ENCODE data around the gene CLMP.

CLMP gene

DNA sequence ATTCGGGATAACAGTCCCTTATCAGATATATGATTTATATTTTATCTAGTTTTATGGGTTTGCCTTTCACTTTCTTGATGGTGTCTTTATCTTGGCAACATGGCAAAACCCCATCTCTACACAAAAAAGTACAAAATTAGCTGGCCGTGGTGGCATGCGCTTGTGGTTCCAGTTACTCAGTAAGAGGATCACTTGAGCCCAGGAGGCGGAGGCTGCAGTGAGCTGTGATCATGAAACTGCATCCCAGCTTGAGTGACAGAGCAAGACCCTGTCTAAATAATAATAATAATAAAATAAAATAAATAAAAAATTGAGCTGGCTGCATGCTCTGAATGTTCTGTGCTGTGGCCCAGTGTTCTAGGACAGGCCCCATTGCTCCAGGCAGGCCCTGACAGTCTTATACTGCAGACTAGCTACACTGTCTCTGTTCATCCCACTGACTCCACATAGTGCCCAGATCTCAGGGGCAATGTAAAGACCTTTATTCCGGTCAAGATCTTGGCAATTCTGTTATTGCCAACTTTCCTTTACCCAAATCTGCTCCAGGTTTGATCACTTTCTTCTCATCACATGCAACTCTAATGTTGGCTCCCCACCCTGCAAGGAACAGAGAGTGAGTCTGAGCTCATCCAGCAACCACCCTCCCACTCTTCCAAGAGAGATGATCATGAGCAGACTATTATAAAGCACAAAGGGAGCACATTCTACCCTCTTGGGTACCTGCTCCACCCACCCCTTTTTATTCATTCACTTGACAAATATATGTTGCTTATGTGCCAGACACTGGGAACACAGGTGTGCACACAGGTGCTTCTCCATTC lies 141.9 kb downstream of the CLMP start:
- DNase-seq: peak; percentile 11

DNA sequence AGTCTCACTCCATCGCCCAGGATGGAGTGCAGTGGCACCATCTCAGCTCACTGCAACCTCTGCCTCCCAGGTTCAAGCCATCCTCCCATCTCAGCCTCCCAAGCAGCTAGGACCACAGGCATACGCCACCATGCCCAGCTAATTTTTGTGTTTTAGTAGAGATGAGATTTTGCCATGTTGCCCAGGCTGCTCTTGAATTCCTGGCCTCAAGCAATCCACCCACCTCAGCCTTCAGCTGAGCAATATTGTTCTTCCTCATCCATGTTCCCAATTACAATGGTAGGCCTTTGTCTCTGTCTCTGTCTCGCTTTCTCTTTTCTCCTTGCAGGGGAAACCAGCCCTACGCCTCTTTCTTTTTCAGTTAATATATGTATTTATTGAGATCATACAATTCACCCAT lies 143.4 kb downstream of the CLMP start:
- no peak for DNase-seq

DNA sequence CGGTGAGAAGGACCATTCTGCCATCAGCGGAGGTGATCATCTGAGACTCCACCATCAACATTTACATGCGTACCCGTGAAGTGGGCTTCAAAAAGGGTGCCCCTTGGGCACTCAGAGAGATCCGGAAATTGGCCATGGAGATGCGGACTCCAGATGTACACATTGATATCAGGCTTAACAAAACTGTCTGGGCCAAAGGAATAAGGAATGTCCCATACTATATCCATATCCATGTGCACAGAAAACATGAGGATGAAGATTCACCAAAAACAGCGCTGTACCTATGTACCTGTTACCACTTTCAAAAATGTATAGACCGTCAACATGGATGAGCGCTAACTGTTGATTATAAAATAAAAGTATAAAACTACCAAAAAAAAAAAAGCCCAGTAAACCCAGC lies 143.9 kb downstream of the CLMP start:
- DNase-seq: no peak

DNA sequence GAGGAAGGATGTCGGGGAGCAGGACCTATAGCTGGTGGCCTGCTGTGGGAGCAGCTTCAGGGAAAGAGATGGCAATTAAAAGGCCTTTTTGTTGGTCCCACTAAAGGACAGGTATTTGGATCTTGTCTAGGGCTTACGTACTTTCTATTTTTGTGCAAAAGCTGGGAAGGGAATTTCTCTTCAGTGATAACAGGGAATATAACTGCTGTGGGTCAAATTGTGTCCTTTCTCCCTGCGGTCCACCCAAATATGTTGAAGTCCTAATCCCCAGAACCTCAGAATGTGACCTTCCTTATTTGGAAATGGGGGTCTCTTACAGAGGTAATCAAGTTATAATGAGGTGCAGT lies 147.1 kb downstream of the CLMP start:
- no peak for DNase-seq

DNA sequence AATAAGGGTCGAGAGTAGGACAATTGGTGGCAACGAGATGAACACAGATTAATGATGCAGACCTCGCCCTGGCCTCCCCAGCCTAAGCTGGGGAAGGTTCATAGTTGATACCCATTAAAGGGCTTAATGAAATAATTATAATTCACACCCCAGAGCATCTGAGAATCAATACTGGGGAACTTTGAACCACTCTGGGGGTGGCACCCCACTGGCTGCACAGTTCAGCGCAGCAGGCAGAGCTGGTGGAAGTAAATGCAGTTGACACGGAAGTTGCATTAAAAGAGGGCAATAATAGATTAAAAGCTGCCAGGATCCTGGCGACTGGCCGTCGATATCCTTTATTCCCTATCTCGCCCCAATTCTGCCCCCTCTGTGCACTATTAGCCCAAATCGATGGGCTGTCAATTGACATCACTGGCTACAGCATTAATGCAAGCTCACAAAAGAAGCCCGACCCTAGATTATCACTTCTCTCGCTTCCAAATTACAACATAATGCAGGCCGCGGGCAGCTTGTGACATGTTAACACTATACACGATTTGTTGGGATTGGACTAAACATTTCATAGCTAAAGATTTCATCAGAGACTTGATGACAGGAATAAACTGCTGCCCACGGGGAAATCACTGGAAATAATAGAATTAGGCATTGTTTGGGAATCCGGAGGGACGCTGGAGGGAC lies 147.6 kb downstream of the CLMP start:
- DNase-seq: no peak

DNA sequence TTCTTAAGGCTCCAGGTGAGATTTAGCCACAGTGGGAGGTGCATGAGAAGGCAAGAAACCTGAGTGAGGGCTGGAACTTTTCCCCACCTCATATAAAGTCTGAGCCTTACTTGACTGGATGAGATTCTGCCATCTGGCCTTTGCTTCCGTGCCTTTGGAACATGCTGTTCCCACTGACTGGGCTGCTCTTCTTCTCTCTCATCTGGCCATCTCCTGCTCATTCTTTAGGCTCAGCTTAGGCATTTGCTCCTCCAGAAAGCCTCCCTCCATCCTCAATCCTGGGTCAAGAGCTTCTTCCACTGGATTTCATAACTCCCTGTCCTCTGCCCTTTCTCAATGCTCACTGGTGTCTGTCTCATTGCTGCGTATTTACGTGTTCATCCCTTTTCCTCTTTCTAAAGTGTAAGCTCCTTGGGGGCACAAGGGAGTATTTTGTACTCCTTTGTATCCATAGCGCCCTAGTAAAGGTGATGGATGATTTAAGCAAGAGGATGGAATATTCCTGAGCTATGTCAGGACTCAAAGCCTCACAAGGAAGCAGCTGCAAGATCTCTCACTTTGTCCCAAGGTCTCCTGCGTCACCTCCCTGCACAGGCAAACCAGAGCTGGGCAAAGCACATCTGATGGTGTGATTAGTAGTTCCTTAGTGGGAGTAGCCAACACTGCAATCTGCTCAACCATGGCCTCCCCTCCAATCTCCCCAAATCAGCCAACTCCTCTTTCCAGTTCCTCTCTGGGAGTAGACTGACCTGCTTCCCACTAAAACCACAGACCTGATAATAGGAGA lies 148.4 kb downstream of the CLMP start:
- no peak for DNase-seq

DNA sequence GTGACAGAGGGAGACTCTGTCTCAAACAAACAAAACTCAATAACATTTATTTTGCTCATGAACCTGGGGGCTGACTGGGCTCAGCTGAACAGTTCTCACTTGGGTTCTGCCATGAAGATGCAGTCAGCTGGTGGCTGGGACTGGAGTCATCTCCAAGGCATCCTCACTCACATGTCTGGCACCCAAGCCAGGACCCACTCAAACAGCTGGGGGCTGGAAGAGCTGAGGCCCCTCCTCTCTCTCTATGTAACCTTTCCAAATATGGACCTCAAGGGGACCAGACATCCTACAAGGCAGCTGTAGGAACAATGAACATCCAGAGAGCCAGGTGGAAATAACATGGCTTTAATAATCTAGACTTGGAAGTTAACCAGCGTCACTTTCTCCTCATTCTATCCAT lies 149.9 kb downstream of the CLMP start:
- no peak for DNase-seq

DNA sequence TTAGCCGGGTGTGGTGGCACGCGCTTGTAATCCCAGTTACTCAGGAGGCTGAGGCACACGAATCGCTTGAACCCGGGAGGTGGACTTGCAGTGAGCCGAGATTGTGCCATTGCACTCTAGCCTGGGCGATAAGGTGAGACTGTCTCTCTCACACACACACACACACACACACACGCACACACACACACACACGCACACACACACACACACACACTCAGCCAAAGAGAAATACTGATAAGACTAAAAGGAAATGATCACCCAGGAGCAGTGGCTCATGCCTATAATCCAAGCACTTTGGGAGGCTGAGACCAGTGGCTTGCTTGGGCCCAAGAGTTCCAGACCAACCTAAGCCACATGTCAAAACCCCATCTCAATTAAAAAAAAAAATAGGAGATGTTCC lies 153.9 kb downstream of the CLMP start:
- no peak for DNase-seq

DNA sequence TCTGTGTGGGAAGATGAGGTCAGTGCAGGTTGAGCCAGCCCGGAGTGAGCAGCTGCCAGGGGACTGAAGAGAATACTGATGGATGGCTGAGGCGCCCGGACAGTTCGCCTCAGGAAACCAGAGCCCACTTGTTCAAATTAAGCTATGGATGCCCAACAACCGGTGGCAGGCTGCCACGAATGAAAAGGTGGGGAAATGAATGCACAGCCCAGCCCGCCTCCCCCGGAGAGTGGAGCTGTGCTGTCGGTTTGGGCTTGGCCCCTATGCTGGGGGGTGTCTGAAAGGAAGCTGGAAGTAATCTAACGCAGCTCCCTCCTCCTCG lies 155.0 kb downstream of the CLMP start:
- DNase-seq: peak; percentile 57

DNA sequence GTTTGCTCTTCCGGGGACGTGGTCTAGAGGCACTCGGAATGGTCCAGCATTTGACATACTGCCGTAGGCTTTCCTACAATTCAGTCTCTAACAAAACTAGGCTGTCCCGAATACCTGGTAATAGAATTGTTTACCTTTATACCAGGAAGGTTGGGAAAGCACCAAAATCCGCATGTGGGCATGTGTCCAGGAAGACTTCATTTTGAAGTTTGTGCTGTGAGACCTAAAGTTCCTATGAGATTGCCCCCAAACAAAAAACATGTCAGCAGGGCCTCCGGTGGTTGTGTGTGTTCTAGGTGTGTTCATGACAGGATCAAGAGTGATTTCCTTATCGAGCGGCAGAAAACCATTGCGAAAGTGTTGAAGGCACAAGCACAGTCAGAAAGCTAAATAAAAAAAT lies 159.2 kb downstream of the CLMP start:
- DNase-seq: no peak

DNA sequence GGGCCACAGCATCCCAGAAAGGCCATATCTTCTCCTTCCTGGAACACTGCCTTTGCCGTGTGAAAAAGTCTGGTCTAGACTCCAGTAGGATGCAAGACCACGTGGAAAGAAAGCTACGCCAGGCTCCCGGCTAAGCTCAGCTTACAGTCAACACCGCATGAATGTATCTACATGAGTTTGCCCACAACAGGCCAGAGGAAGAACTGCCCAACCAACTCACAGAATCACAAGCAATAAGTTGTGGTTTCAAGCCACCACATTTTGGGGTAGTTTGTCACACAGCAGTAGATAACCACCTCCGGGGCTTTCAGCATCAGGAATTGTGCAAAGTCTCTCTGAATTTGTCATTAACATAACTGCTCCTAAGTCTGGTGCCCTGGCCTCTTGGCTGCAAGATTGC lies 160.5 kb downstream of the CLMP start:
- DNase-seq: no peak

DNA sequence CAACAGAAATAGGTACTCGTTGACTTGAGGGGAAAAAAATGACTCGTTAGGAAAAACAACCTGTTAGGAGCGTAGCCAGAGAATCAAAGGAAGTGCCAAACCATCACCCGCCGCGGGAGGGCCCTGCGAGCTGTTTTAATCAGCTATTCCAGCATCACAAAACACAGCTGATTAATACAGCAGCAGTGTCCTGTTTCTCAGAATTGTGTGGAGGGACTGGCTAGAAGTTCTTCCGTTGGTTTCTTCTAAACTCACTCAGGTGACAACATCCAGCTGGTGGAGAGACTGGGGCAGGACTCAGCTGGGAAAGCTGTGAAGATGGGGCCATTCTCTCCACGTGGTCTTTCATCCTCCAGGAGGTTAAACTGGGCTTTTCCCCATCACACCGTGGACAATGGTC lies 161.2 kb downstream of the CLMP start:
- no peak for DNase-seq

DNA sequence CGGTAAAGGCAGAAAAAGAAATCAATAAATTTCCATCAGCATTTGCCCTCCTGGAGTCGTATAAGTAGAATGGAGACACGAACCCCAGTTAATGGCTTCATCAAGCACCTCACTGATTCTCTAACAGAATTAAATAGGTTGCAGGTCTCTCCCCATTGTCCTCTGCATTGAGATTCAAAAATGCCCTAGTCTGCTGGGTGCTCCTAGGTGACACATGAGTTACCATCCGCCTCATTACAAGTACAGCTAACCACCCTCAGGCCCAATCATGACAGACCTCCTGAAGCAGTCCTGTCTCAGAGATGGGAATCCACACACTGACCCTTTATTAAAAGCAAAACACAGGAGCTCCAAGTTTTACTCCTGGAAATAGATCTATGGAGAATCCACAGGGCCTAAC lies 164.5 kb downstream of the CLMP start:
- no peak for DNase-seq

DNA sequence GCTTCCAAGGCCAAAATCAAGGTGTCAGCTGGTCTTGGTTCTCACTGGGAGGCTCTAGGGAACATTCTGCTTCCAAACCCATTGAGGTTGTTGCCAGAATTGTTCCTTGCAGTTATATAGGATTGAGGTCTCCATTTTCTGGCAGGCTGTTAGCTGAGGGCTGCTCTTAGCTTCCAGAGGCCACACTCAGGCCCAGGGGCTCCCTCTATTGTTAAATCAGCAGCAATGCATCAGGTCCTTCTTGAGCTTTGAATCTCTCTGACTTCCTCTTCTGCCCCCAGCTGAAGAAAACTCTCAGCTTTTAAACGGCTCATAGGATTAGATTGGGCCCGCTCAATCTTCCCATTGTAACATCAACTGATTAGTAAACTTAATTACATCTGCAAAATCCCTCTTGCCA lies 174.1 kb downstream of the CLMP start:
- DNase-seq: peak; percentile 44
